GM12878 (cell line): Measurements from ENCODE around the gene GNGT2.

Experiments used
- CTCF ChIP-seq, 3 experiments: IDR thresholded peaks in 2 of 3; conservative IDR thresholded peaks in 1 of 3; 2 replicates each; pipeline ENCODE4 v1.5.1; 2011; ENCODE audit warnings: low read depth in 3 of 3, low read length in 3 of 3, mild to moderate bottlenecking in 3 of 3, control low read depth in 2 of 3, moderate library complexity in 2 of 3, inconsistent platforms in 1 of 3, mixed read lengths in 1 of 3; ENCODE audit not compliant: control insufficient read depth in 2 of 3, insufficient read depth in 1 of 3; ENCODE audit errors: extremely low read depth in 1 of 3
- EED ChIP-seq: sonication (generic); IDR thresholded peaks from 2 replicates; pipeline ENCODE4 v1.6.1; 2016; ENCODE audit warnings: antibody characterized with exemption, low read depth
- EGR1 ChIP-seq, 2 experiments: IDR thresholded peaks; 1 replicate in 1 of 2; 2 replicates in 1 of 2; pipeline ENCODE4 v1.6.1; 2011 to 2012; ENCODE audit warnings: low read depth in 2 of 2, low read length in 2 of 2, borderline replicate concordance in 1 of 2, mild to moderate bottlenecking in 1 of 2, moderate library complexity in 1 of 2
- EZH2 ChIP-seq: IDR thresholded peaks from 2 replicates; pipeline ENCODE4 v1.6.1; 2012; ENCODE audit warnings: low read depth, mild to moderate bottlenecking, control low read depth, inconsistent platforms, low read length, borderline replicate concordance; ENCODE audit not compliant: control insufficient read depth
- JUNB ChIP-seq: IDR thresholded peaks from 2 replicates; pipeline ENCODE4 v1.6.1; 2016; ENCODE audit warnings: antibody characterized with exemption, mild to moderate bottlenecking
- JUND ChIP-seq: IDR thresholded peaks from 2 replicates; pipeline ENCODE4 v1.6.1; 2012; ENCODE audit warnings: low read depth, mild to moderate bottlenecking, low read length, improper control_type of control experiment, moderate library complexity
- NBN ChIP-seq: fragments of 450-650 bp; IDR thresholded peaks from 2 replicates; pipeline ENCODE4 v1.6.1; 2016
- NFYB ChIP-seq: IDR thresholded peaks from 2 replicates; pipeline ENCODE4 v1.6.1; 2011; ENCODE audit warnings: low read depth, mild to moderate bottlenecking, low read length, improper control_type of control experiment, moderate library complexity; ENCODE audit not compliant: insufficient read depth
- PAX8 ChIP-seq: fragments of 450-650 bp; IDR thresholded peaks from 2 replicates; pipeline ENCODE4 v1.6.1; 2017; ENCODE audit warnings: mild to moderate bottlenecking, moderate library complexity
- REST ChIP-seq: IDR thresholded peaks from 2 replicates; pipeline ENCODE4 v1.6.1; 2012; ENCODE audit warnings: mild to moderate bottlenecking, low read depth, low read length
- TARDBP ChIP-seq: IDR thresholded peaks from 2 replicates; pipeline ENCODE4 v1.6.1; 2016; ENCODE audit warnings: borderline replicate concordance
- ZNF274 ChIP-seq: IDR thresholded peaks from one replicate; pipeline ENCODE4 v1.8.0; 2011; ENCODE audit not compliant: insufficient read length, insufficient read depth

DNA sequence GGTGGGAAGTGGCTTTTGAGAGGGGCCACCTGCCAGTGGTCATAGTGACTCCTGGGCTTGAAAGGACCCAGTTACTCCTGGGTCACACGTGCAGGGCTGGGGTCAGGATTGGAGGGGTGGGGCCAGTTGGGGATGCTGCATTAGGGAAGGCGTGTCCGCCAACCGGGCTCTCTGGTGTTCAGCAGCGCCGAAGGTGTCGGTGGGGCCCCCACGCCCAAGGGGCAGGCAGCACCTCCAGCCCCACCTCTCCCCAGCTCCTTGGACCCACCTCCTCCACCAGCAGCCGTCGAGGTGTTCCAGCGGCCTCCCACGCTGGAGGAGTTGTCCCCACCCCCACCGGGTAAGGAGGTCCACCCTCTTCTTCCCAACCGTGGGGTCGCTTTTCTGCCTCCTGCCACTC, 9.6 kb upstream of the GNGT2 start:
- no peak for TF ChIP-seq EGR1 (IDR thresholded peaks at IDR 0.05; ENCODE audit: borderline replicate concordance in 1 of 2, low read depth in 2 of 2, low read length in 2 of 2)
- TF ChIP-seq CTCF (IDR thresholded peaks at IDR 0.05 in 2 of 3, conservative IDR thresholded peaks at IDR 0.05 in 1 of 3; ENCODE audit: control insufficient read depth in 2 of 3, extremely low read depth in 1 of 3, insufficient read depth in 1 of 3, low read depth in 3 of 3, low read length in 3 of 3), result peak in 1 of 3 experiments; percentile 2; a peak in 2 of 6 replicates
- TF ChIP-seq NFYB, result no peak
- no peak for TF ChIP-seq JUNB
- no peak for TF ChIP-seq REST
- no peak for TF ChIP-seq ZNF274
- TF ChIP-seq PAX8, result no peak
- TF ChIP-seq JUND, result no peak
- TF ChIP-seq TARDBP, result no peak
- TF ChIP-seq EED, result no peak
- TF ChIP-seq NBN, result no peak
- TF ChIP-seq EZH2, result no peak
